H1 (cell line): ENCODE measurements around the gene CD3D.

Experiments used
- CBX5 ChIP-seq: fragments of 300-800, 300-1000 bp; sonication (generic); IDR thresholded peaks from 2 replicates; pipeline ENCODE4 v1.7.1; 2016; ENCODE audit warnings: antibody characterized with exemption, low read length, low read depth
- CBX8 ChIP-seq: fragments of 300-800, 300-1000 bp; sonication (generic); IDR thresholded peaks from 2 replicates; pipeline ENCODE4 v1.7.1; 2016; ENCODE audit warnings: low read depth, low read length, borderline replicate concordance
- CREB1 ChIP-seq: IDR thresholded peaks from 2 replicates; pipeline ENCODE4 v1.6.1; 2012; ENCODE audit warnings: inconsistent platforms
- EP300 ChIP-seq, 2 experiments: IDR thresholded peaks; 1 replicate in 1 of 2; 2 replicates in 1 of 2; pipeline ENCODE4 v1.6.1; 2011 to 2012; ENCODE audit warnings: low read depth in 2 of 2, low read length in 2 of 2, mild to moderate bottlenecking in 2 of 2, borderline replicate concordance in 1 of 2, inconsistent platforms in 1 of 2, moderate library complexity in 1 of 2
- GABPA ChIP-seq: IDR thresholded peaks from 2 replicates; pipeline ENCODE4 v1.6.1; 2011; ENCODE audit warnings: mild to moderate bottlenecking, low read length, moderate library complexity, borderline replicate concordance; ENCODE audit not compliant: insufficient read depth
- KDM5A ChIP-seq: fragments of 200-600 bp; IDR thresholded peaks from 2 replicates; pipeline ENCODE4 v1.7.1; 2012; ENCODE audit warnings: mild to moderate bottlenecking, low read length, inconsistent platforms, mixed read lengths
- POLR2AphosphoS5 ChIP-seq: IDR thresholded peaks from 2 replicates; pipeline ENCODE4 v1.6.1; 2011; ENCODE audit warnings: low read depth, low read length
- RAD21 ChIP-seq, 2 experiments: IDR thresholded peaks in 1 of 2; conservative IDR thresholded peaks in 1 of 2; 2 replicates each; pipeline ENCODE4 v1.6.1; 2011; ENCODE audit warnings: low read depth in 2 of 2, low read length in 2 of 2, improper control_type of control experiment in 1 of 2, inconsistent platforms in 1 of 2, mild to moderate bottlenecking in 1 of 2, moderate library complexity in 1 of 2
- SIX5 ChIP-seq: IDR thresholded peaks from 2 replicates; pipeline ENCODE4 v1.6.1; 2011; ENCODE audit warnings: mild to moderate bottlenecking, low read depth, low read length
- TBP ChIP-seq: IDR thresholded peaks from 2 replicates; pipeline ENCODE4 v1.6.1; 2011; ENCODE audit warnings: low read depth, low read length, improper control_type of control experiment
- YY1 ChIP-seq: IDR thresholded peaks from 2 replicates; pipeline ENCODE4 v1.6.1; 2011; ENCODE audit warnings: low read depth, mild to moderate bottlenecking, low read length
- TF ChIP-seq, protein P1 (sequence below), 3 experiments: IDR thresholded peaks; 1 replicate in 2 of 3; 2 replicates in 1 of 3; pipeline versions ENCODE4 v1.5.1 to v1.6.1; 2011; ENCODE audit warnings: low read length in 3 of 3, mild to moderate bottlenecking in 3 of 3, inconsistent platforms in 2 of 3, low read depth in 1 of 3, moderate library complexity in 1 of 3; ENCODE audit not compliant: insufficient read depth in 1 of 3; ENCODE audit errors: control extremely low read depth in 1 of 3
- TF ChIP-seq, protein P2 (sequence below): IDR thresholded peaks from 2 replicates; pipeline ENCODE4 v1.6.1; 2012; ENCODE audit warnings: low read length, inconsistent platforms

DNA sequence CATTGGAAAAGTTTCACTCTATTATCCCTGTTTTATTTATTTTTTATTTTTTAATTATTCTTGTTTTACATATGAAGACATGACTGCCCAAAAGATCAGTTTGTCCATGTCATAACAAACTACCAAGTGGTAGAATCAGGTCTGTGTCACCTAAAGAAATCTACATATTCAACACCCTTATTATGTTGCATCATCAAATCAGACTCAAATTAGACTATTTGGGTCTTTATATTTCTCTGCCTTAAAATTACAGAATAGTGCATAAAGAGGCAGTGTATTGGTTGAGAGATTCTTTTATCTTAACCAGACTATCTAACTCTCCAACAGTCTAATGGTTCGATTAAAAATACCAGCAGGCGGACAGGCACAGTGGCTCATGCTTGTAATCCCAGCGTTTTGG lies 40.4 kb upstream of the CD3D start:
- TF ChIP-seq CREB1 (no peak), EP300 (IDR thresholded peaks at IDR 0.05; ENCODE audit: borderline replicate concordance in 1 of 2, low read depth in 2 of 2, low read length in 2 of 2) (no peak), GABPA (no peak), SIX5 (no peak), TBP (no peak), KDM5A (no peak), RAD21 (IDR thresholded peaks at IDR 0.05 in 1 of 2, conservative IDR thresholded peaks at IDR 0.05 in 1 of 2; ENCODE audit: low read depth in 2 of 2, low read length in 2 of 2) (no peak), YY1 (no peak), CBX8 (no peak), POLR2AphosphoS5 (no peak), CBX5 (no peak)
- TF ChIP-seq, protein P1, sequence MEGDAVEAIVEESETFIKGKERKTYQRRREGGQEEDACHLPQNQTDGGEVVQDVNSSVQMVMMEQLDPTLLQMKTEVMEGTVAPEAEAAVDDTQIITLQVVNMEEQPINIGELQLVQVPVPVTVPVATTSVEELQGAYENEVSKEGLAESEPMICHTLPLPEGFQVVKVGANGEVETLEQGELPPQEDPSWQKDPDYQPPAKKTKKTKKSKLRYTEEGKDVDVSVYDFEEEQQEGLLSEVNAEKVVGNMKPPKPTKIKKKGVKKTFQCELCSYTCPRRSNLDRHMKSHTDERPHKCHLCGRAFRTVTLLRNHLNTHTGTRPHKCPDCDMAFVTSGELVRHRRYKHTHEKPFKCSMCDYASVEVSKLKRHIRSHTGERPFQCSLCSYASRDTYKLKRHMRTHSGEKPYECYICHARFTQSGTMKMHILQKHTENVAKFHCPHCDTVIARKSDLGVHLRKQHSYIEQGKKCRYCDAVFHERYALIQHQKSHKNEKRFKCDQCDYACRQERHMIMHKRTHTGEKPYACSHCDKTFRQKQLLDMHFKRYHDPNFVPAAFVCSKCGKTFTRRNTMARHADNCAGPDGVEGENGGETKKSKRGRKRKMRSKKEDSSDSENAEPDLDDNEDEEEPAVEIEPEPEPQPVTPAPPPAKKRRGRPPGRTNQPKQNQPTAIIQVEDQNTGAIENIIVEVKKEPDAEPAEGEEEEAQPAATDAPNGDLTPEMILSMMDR (IDR thresholded peaks at IDR 0.05; ENCODE audit: control extremely low read depth in 1 of 3, insufficient read depth in 1 of 3, low read depth in 1 of 3, low read length in 3 of 3) = no peak
- TF ChIP-seq, protein P2, sequence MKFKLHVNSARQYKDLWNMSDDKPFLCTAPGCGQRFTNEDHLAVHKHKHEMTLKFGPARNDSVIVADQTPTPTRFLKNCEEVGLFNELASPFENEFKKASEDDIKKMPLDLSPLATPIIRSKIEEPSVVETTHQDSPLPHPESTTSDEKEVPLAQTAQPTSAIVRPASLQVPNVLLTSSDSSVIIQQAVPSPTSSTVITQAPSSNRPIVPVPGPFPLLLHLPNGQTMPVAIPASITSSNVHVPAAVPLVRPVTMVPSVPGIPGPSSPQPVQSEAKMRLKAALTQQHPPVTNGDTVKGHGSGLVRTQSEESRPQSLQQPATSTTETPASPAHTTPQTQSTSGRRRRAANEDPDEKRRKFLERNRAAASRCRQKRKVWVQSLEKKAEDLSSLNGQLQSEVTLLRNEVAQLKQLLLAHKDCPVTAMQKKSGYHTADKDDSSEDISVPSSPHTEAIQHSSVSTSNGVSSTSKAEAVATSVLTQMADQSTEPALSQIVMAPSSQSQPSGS = no peak
